SK-N-SH (cell line): ENCODE results near the gene NPM1. TPM values are rescaled to one million over a fixed set of nuclear protein-coding genes. Genes with fewer than 3 reads are reported as not detected.

ENCODE experiments used
- CTCF ChIA-PET: fragments of 300-600, 350-600 bp; formaldehyde crosslinking; extraction: SDS; loops from one replicate; lab custom pipeline; 2021; lab: Yijun Ruan, JAX
- POLR2A ChIA-PET: fragments of 350-600 bp; sonication (Branson Sonifier 250); formaldehyde crosslinking; extraction: SDS; loops from one replicate; lab custom pipeline; 2020; ENCODE audit warnings: antibody characterized with exemption, inconsistent platforms; lab: Yijun Ruan, JAX
- DNase-seq: peaks from one replicate; pipeline ENCODE4 v3.0.0; 2012
- H2AFZ ChIP-seq: fragments of 200-600 bp; sonication (generic); 2 replicates; pipeline ENCODE4 v1.8.1; 2016; ENCODE audit warnings: antibody characterized with exemption, mild to moderate bottlenecking, low read depth
- H3F3A ChIP-seq: fragments of 200-600 bp; sonication (generic); replicated peaks from 2 replicates; pipeline ENCODE3; 2016; ENCODE audit warnings: antibody characterized with exemption, mild to moderate bottlenecking; ENCODE audit not compliant: insufficient read depth
- H3K27ac ChIP-seq, 2 experiments: fragments of 200-500 bp in 1 of 2; fragments of 200-600 bp in 1 of 2; sonication (Bioruptor generic) in 1 of 2; sonication (generic), shearing (Covaris generic) in 1 of 2; 2 replicates each; pipeline versions ENCODE4 v1.5.1 to v1.6.1; 2014 to 2016; ENCODE audit warnings: low read depth in 2 of 2, inconsistent platforms in 1 of 2, low read length in 1 of 2, mild to moderate bottlenecking in 1 of 2, mixed read lengths in 1 of 2
- H3K27me3 ChIP-seq: fragments of 200-600 bp; sonication (generic), shearing (Covaris generic); 2 replicates; pipeline ENCODE4 v1.6.1; 2016; ENCODE audit warnings: mixed run types; ENCODE audit not compliant: insufficient read depth
- H3K36me3 ChIP-seq, 2 experiments: fragments of 200-500 bp in 1 of 2; fragments of 200-600 bp in 1 of 2; sonication (Bioruptor generic) in 1 of 2; sonication (generic) in 1 of 2; replicated peaks in 1 of 2; 2 replicates each; pipeline versions ENCODE3 to v1.5.1; 2014 to 2016; ENCODE audit warnings: low read length in 1 of 2, mild to moderate bottlenecking in 1 of 2; ENCODE audit not compliant: insufficient read depth in 2 of 2, control insufficient read depth in 1 of 2
- H3K4me1 ChIP-seq, 2 experiments: fragments of 200-500 bp in 1 of 2; fragments of 200-600 bp in 1 of 2; sonication (Bioruptor generic) in 1 of 2; sonication (generic), shearing (Covaris generic) in 1 of 2; 2 replicates each; pipeline versions ENCODE4 v1.5.1 to v1.6.1; 2014 to 2016; ENCODE audit warnings: low read depth in 1 of 2, low read length in 1 of 2, mixed run types in 1 of 2; ENCODE audit not compliant: insufficient read depth in 2 of 2, control insufficient read depth in 1 of 2
- H3K4me2 ChIP-seq: fragments of 200-600 bp; sonication (generic), shearing (Covaris generic); 2 replicates; pipeline ENCODE4 v1.6.1; 2017; ENCODE audit warnings: mixed run types
- H3K4me3 ChIP-seq, 2 experiments: fragments of 200-500 bp in 1 of 2; fragments of 200-600 bp in 1 of 2; sonication (Bioruptor generic) in 1 of 2; sonication (generic), shearing (Covaris generic) in 1 of 2; 2 replicates each; pipeline versions ENCODE4 v1.5.1 to v1.8.1; 2014 to 2016; ENCODE audit warnings: low read depth in 2 of 2, inconsistent platforms in 1 of 2, low read length in 1 of 2, mild to moderate bottlenecking in 1 of 2, mixed read lengths in 1 of 2, moderate library complexity in 1 of 2
- H3K79me2 ChIP-seq: fragments of 200-600 bp; sonication (generic); 2 replicates; pipeline ENCODE4 v1.8.1; 2017; ENCODE audit warnings: mild to moderate bottlenecking; ENCODE audit not compliant: insufficient read depth
- H3K9ac ChIP-seq: fragments of 200-600 bp; sonication (generic); 2 replicates; pipeline ENCODE4 v1.6.1; 2017; ENCODE audit warnings: mixed run types
- H3K9me2 ChIP-seq: fragments of 200-600 bp; sonication (generic); 2 replicates; pipeline ENCODE4 v1.6.1; 2017; ENCODE audit warnings: mixed run types
- H3K9me3 ChIP-seq: fragments of 200-600 bp; sonication (generic); 2 replicates; pipeline ENCODE4 v1.6.1; 2017; ENCODE audit warnings: mixed run types, mild to moderate bottlenecking, moderate library complexity
- H4K20me1 ChIP-seq: fragments of 200-600 bp; sonication (generic); 2 replicates; pipeline ENCODE4 v1.6.1; 2017; ENCODE audit warnings: mild to moderate bottlenecking, mixed run types; ENCODE audit not compliant: insufficient read depth
- CHD2 ChIP-seq: fragments of 150-350 bp; IDR thresholded peaks from 2 replicates; pipeline ENCODE4 v1.6.1; 2018; ENCODE audit warnings: low read length; ENCODE audit not compliant: partially characterized antibody
- ELF1 ChIP-seq: IDR thresholded peaks from 2 replicates; pipeline ENCODE4 v1.4.0; 2012
- FOSL2 ChIP-seq: IDR thresholded peaks from 2 replicates; pipeline ENCODE4 v1.4.0; 2012; ENCODE audit warnings: low read depth, mild to moderate bottlenecking, moderate library complexity, borderline replicate concordance
- JUND ChIP-seq: IDR thresholded peaks from 2 replicates; pipeline ENCODE4 v1.4.0; 2012
- NFIC ChIP-seq: IDR thresholded peaks from 2 replicates; pipeline ENCODE4 v1.4.0; 2012; ENCODE audit warnings: borderline replicate concordance
- NRF1 ChIP-seq: IDR thresholded peaks from 2 replicates; pipeline ENCODE4 v1.6.1; 2012; ENCODE audit warnings: low read depth, mild to moderate bottlenecking, low read length
- RCOR1 ChIP-seq: fragments of 150-350 bp; IDR thresholded peaks from 2 replicates; pipeline ENCODE4 v1.6.1; 2017; ENCODE audit warnings: antibody characterized with exemption, low read length
- RFX5 ChIP-seq: IDR thresholded peaks from 2 replicates; pipeline ENCODE4 v1.6.1; 2012; ENCODE audit warnings: mild to moderate bottlenecking, improper control_type of control experiment, low read length
- RXRA ChIP-seq: IDR thresholded peaks from 2 replicates; pipeline ENCODE4 v1.4.0; 2012; ENCODE audit warnings: low read depth, mild to moderate bottlenecking, borderline replicate concordance
- SMC3 ChIP-seq: IDR thresholded peaks from 2 replicates; pipeline ENCODE4 v1.6.1; 2012; ENCODE audit warnings: low read depth, low read length, improper control_type of control experiment
- TAF1 ChIP-seq: IDR thresholded peaks from 2 replicates; pipeline ENCODE4 v1.6.1; 2012; ENCODE audit warnings: low read depth, mild to moderate bottlenecking, low read length, moderate library complexity, borderline replicate concordance
- TCF12 ChIP-seq: IDR thresholded peaks from 2 replicates; pipeline ENCODE4 v1.4.0; 2012
- YY1 ChIP-seq: IDR thresholded peaks from 2 replicates; pipeline ENCODE4 v1.4.0; 2012; ENCODE audit warnings: low read depth, mild to moderate bottlenecking
- WGBS: methylation state at CpG from one replicate; pipeline ENCODE4 v1.1.6; 2017; ENCODE audit warnings: low lambda C conversion rate; 5-methylcytosine and 5-hydroxymethylcytosine counted together
- polyA plus RNA-seq, 3 experiments: library from polyadenylated mRNA; depleted of rRNA; stranded (reverse); fragments of >200 nt; gene quantifications; 2 replicates each; pipeline ENCODE4 v1.2.3, GENCODE V29; 2012
- TF ChIP-seq, protein P1 (sequence below): IDR thresholded peaks from 2 replicates; pipeline ENCODE4 v1.6.1; 2012; ENCODE audit warnings: mild to moderate bottlenecking, low read depth, low read length, moderate library complexity
- TF ChIP-seq, protein P2 (sequence below): fragments of 150-350 bp; IDR thresholded peaks from 2 replicates; pipeline ENCODE4 v1.6.1; 2017; ENCODE audit warnings: antibody characterized with exemption, low read length, low read depth, borderline replicate concordance
- TF ChIP-seq, protein P3 (sequence below): IDR thresholded peaks from 2 replicates; pipeline ENCODE4 v1.4.0; 2012; ENCODE audit warnings: low read depth, borderline replicate concordance

NPM1 gene
- polyA plus RNA-seq, 1 of the 3 experiments (the other 2 are of a cell fraction), result 4,764 TPM

DNA sequence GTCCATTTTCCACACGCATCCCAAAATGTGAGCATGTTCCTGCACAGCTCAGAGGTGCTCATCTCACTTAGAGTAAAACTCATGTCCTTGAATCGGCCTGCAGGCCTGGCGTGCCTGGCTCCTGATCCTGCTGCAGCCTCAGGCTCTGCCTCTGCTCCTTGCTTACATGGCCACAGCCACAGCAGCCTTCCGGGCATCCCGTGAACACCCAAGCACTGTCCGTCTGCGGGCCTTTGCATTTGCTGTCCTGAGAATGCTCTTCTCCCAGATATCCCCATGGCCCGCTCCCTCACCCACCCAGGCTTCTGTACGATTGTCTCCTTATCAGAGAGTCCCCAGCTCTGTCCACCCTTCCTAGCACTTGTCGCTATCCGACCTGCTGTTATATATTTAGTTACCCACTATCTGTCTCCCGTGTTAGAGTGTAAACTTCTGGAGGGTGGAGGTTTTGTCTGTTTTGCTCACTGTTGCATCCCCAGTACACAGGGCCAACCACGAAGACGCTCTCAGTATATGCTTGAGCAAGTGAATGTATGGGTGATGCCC, 53.7 kb downstream of the NPM1 start (continued):
- TF ChIP-seq, protein P1, sequence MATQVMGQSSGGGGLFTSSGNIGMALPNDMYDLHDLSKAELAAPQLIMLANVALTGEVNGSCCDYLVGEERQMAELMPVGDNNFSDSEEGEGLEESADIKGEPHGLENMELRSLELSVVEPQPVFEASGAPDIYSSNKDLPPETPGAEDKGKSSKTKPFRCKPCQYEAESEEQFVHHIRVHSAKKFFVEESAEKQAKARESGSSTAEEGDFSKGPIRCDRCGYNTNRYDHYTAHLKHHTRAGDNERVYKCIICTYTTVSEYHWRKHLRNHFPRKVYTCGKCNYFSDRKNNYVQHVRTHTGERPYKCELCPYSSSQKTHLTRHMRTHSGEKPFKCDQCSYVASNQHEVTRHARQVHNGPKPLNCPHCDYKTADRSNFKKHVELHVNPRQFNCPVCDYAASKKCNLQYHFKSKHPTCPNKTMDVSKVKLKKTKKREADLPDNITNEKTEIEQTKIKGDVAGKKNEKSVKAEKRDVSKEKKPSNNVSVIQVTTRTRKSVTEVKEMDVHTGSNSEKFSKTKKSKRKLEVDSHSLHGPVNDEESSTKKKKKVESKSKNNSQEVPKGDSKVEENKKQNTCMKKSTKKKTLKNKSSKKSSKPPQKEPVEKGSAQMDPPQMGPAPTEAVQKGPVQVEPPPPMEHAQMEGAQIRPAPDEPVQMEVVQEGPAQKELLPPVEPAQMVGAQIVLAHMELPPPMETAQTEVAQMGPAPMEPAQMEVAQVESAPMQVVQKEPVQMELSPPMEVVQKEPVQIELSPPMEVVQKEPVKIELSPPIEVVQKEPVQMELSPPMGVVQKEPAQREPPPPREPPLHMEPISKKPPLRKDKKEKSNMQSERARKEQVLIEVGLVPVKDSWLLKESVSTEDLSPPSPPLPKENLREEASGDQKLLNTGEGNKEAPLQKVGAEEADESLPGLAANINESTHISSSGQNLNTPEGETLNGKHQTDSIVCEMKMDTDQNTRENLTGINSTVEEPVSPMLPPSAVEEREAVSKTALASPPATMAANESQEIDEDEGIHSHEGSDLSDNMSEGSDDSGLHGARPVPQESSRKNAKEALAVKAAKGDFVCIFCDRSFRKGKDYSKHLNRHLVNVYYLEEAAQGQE, result no peak
- TF ChIP-seq NRF1, result no peak
- TF ChIP-seq YY1, result no peak
- no peak for TF ChIP-seq CHD2
- no peak for TF ChIP-seq ELF1
- TF ChIP-seq, protein P2, sequence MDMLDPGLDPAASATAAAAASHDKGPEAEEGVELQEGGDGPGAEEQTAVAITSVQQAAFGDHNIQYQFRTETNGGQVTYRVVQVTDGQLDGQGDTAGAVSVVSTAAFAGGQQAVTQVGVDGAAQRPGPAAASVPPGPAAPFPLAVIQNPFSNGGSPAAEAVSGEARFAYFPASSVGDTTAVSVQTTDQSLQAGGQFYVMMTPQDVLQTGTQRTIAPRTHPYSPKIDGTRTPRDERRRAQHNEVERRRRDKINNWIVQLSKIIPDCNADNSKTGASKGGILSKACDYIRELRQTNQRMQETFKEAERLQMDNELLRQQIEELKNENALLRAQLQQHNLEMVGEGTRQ, result no peak
- TF ChIP-seq TCF12, result no peak
- no peak for TF ChIP-seq FOSL2
- TF ChIP-seq, all 33 proteins: peak for 0

DNA sequence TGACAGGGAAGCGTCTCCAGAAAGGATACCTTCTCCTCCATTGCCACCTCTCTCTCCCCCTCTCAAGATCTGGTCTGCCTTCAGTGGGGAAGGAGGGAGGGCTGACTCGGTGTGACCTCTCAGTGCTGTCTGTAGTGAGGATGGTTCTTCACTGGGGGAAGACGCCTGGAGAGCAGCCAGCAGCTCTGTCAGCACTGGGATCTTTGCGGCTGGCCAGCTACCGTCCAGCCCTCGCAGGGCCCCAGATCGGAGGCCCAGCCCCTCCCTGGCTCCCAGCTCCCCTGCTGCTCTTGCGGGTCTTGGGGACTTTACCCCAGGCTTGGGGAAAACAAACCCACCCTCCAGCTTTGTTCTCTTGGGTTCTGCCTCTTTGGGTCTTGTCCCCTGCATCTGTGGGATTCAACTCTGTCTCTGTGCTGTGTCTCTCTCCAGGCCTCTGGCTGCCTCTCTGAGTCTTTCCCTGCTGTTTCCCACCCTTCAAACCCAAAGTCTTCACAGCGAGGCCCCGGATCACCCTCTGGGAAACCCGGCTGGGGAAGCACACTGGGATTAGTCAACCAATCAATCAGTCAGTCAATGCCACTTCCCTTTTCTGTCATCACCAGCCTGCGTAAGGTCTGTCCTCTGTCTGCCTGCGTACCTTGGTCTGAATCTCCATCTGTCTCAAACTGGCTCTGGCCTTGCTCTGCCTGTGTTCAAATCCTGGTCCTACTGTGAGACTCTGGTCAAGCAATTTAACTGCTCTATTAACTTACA, 54.8 kb downstream of the NPM1 start:
- ChIA-PET POLR2A (no interaction called here), CTCF (interaction anchor here (0.8 kb wide), 1 partner anchor 42 kb away, joined by 3 read pairs; no protein-coding TSS in a partner anchor)
- Histone ChIP-seq H3K4me3 (no peak overlapping the region), H3K9me2 (no peaks in the 10 kb centered on the region), H4K20me1 (no peaks in the 10 kb centered on the region), H3K36me3 (no peaks in the 10 kb centered on the region), H3K27me3 (no peaks in the 10 kb centered on the region), H3K4me1 (peaks cover 0 to 3% of the 10 kb centered on the region in 2 experiments; a peak in 1 of 4 replicates), H3K27ac (no peak overlapping the region), H3F3A (no peaks in the 10 kb centered on the region), H2AFZ (no peak overlapping the region), H3K9ac (no peak overlapping the region), H3K9me3 (no peaks in the 10 kb centered on the region), H3K4me2 (no peak overlapping the region), H3K79me2 (no peaks in the 10 kb centered on the region)
- WGBS, result 90% methylated on average over 7 of the region's 13 CpGs
- TF ChIP-seq TCF12 (no peak), RFX5 (no peak), YY1 (no peak)
- DNase-seq, result no peak

DNA sequence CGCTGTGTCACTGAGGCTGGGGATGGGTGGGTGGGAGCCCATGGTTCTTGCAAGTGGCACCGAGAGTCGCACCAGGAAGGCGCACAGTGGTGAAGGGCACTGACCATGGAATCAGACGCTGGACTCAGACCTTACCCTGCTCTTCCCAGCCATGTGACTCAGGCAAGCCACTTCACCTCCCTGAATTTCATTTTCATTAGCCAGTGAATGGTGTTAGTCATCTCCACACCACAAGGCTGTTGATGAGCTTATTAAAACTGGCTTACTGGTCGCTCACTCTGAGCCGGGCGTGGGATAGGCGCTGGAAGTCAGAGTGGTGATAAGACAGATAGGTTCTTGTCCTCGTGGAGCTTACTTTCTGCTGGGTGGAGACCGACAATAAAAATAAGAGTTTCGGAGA, 56.9 kb downstream of the NPM1 start:
- no peak overlapping the region for H3K4me3 ChIP-seq
- H4K20me1 ChIP-seq, result no peaks in the 10 kb centered on the region
- no peaks in the 10 kb centered on the region for H3K9me3 ChIP-seq
- H2AFZ ChIP-seq, result no peak overlapping the region
- POLR2A ChIA-PET, result no interaction called here
- no peaks in the 10 kb centered on the region for H3K36me3 ChIP-seq
- no peaks in the 10 kb centered on the region for H3K9me2 ChIP-seq
- DNase-seq, result no peak
- no peaks in the 10 kb centered on the region for H3F3A ChIP-seq
- H3K27ac ChIP-seq, result no peak overlapping the region
- CTCF ChIA-PET, result interaction anchor here (0.7 to 1.2 kb wide), 2 partner anchors 40 to 1458 kb away, joined by 3 to 4 read pairs; no protein-coding TSS in a partner anchor
- H3K4me1 ChIP-seq, result no peaks in the 10 kb centered on the region; a peak in 1 of 4 replicates
- no peaks in the 10 kb centered on the region for H3K27me3 ChIP-seq
- no peaks in the 10 kb centered on the region for H3K79me2 ChIP-seq
- WGBS, result 92% methylated on average over 12 of the region's 12 CpGs
- no peak overlapping the region for H3K4me2 ChIP-seq
- H3K9ac ChIP-seq, result no peak overlapping the region
- no peak for TF ChIP-seq ELF1
- no peak for TF ChIP-seq JUND
- TF ChIP-seq, protein P3, sequence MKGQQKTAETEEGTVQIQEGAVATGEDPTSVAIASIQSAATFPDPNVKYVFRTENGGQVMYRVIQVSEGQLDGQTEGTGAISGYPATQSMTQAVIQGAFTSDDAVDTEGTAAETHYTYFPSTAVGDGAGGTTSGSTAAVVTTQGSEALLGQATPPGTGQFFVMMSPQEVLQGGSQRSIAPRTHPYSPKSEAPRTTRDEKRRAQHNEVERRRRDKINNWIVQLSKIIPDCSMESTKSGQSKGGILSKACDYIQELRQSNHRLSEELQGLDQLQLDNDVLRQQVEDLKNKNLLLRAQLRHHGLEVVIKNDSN, result no peak
- TF ChIP-seq RCOR1, result no peak
- TF ChIP-seq, protein P1, result no peak
- no peak for TF ChIP-seq YY1
- TF ChIP-seq TAF1, result no peak
- no peak for TF ChIP-seq RXRA
- TF ChIP-seq NFIC, result no peak
- no peak for TF ChIP-seq SMC3
